DOHH2 (cell line): ENCODE results near the gene METRN.

Experiments used
- EZH2phosphoT487 ChIP-seq: fragments of 200-600 bp; sonication (generic); IDR thresholded peaks from 2 replicates; pipeline ENCODE4 v1.6.1; 2017; ENCODE audit warnings: borderline replicate concordance, mild to moderate bottlenecking, antibody characterized with exemption, low read length, moderate library complexity, mixed read lengths
- TF ChIP-seq, protein P1 (sequence below): fragments of 200-600 bp; sonication (generic); IDR thresholded peaks from one replicate; pipeline ENCODE4 v1.5.1; 2014; ENCODE audit warnings: antibody characterized with exemption, mild to moderate bottlenecking, low read depth, low read length; ENCODE audit not compliant: poor library complexity, severe bottlenecking

DNA sequence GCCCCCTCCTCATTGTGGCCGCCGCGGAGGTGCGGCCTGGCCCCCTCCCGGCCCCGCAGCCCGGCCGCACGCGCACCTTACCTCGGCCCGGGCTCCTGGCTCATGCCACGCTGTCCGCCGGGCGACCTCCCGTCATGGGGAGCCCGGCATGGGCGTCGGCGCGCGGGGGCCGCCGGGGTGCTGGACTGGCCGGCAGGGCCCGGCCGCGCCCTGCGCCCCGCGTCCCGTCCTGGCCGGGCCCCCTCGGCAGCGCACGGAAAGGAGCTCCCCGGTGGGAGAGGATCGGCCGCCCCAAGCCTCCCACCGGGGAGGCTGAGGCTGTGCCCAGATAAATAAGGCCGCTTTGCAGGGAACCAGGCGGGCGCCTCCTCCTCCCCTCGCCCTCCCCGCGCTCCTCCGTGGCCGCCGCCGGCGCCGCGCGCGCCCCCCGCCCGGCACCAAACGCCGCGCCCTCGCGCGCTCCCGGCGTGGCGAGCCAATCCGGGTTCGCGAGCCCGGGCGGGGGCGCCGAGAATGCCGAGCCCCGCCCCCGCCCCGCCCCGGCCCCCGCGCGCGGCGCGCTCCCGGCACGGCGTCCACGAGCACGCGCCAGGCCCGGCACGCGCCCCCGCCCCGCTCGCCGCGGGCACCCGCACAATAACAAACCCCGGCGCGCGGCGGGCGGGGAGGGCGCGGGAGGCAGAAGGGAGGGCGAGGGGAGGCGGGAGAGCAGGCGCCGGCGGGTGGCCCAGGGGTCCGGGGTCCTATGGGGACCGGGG is 9.3 kb upstream of the METRN start, which contains the start of gene FBXL16:
- TF ChIP-seq, protein P1, sequence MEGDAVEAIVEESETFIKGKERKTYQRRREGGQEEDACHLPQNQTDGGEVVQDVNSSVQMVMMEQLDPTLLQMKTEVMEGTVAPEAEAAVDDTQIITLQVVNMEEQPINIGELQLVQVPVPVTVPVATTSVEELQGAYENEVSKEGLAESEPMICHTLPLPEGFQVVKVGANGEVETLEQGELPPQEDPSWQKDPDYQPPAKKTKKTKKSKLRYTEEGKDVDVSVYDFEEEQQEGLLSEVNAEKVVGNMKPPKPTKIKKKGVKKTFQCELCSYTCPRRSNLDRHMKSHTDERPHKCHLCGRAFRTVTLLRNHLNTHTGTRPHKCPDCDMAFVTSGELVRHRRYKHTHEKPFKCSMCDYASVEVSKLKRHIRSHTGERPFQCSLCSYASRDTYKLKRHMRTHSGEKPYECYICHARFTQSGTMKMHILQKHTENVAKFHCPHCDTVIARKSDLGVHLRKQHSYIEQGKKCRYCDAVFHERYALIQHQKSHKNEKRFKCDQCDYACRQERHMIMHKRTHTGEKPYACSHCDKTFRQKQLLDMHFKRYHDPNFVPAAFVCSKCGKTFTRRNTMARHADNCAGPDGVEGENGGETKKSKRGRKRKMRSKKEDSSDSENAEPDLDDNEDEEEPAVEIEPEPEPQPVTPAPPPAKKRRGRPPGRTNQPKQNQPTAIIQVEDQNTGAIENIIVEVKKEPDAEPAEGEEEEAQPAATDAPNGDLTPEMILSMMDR: no peak
- no peak for TF ChIP-seq EZH2phosphoT487
